ENCODE results near the gene EFEMP1.

DNA sequence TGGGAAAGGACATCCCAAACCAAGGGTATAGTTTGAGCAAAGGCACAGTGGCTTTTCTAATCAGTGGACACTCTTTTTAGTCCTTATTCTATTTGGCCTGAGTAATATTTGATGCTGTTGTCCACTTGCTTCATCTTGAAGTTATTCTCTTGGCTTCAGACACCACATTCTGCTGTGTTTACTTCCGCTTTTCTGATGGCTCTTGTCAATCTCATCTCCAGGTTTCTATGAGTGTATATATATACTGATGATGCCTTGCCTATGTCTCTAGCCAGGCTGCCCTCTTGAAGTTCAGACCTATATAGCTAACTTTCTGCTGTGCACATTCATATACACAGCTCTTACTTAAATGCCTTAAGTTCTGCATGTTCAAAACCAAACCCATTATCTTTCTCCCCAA, 83.1 kb downstream of the EFEMP1 start:
- TF ChIP-seq POLR2A (IDR thresholded peaks at IDR 0.05) = no peak
- TF ChIP-seq, protein P1, sequence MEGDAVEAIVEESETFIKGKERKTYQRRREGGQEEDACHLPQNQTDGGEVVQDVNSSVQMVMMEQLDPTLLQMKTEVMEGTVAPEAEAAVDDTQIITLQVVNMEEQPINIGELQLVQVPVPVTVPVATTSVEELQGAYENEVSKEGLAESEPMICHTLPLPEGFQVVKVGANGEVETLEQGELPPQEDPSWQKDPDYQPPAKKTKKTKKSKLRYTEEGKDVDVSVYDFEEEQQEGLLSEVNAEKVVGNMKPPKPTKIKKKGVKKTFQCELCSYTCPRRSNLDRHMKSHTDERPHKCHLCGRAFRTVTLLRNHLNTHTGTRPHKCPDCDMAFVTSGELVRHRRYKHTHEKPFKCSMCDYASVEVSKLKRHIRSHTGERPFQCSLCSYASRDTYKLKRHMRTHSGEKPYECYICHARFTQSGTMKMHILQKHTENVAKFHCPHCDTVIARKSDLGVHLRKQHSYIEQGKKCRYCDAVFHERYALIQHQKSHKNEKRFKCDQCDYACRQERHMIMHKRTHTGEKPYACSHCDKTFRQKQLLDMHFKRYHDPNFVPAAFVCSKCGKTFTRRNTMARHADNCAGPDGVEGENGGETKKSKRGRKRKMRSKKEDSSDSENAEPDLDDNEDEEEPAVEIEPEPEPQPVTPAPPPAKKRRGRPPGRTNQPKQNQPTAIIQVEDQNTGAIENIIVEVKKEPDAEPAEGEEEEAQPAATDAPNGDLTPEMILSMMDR (IDR thresholded peaks at IDR 0.05) = no peak

Measured in thyroid gland (tissue), 4 donors.